GM19351 (cell line): ENCODE measurements around the gene SH3BP5L.

ENCODE experiments used
- ATAC-seq: cut with Tn5 transposase; IDR thresholded peaks from one replicate; pipeline ENCODE4 v1.9.1; 2021; ENCODE audit warnings: mild to moderate bottlenecking, moderate library complexity; ENCODE audit not compliant: unreplicated experiment

SH3BP5L gene

GRCh38 chr1:248825909-248826760 is at the start of gene SH3BP5L:
Gene SH3BP5L, minus strand, starts transcription at chr1:248825915. Its CDS starts 980 bp downstream, at chr1:248824935.
- peak; percentile 78 for ATAC-seq

- peak; percentile 55 for ATAC-seq
These were observed 48.3 kb upstream of the SH3BP5L start for GRCh38 chr1:248873993-248874533.

- peak; percentile 68 for ATAC-seq
These were observed 47.8 kb upstream of the SH3BP5L start for GRCh38 chr1:248873409-248873992.

- ATAC-seq, result peak; percentile 41
These were observed 47.2 kb upstream of the SH3BP5L start for GRCh38 chr1:248872752-248873408.

- ATAC-seq, result no peak
These were observed 46.2 kb upstream of the SH3BP5L start for GRCh38 chr1:248871837-248872401.

- ATAC-seq, result peak; percentile 62
These were observed 37.5 kb upstream of the SH3BP5L start for GRCh38 chr1:248862998-248863881.

- peak; percentile 8 for ATAC-seq
These were observed 36.9 kb upstream of the SH3BP5L start for GRCh38 chr1:248862695-248862997.

GRCh38 chr1:248861616-248862015 is 35.9 kb upstream of the SH3BP5L start:
- no peak for ATAC-seq

- ATAC-seq, result no peak
These were observed 34.3 kb upstream of the SH3BP5L start for GRCh38 chr1:248860007-248860406.

GRCh38 chr1:248858891-248859889 is 33.5 kb upstream of the SH3BP5L start, which contains the start of gene ZNF692:
Gene ZNF692, minus strand, starts transcription at chr1:248859085. Its CDS starts 776 bp downstream, at chr1:248858309.
- peak; percentile 72 for ATAC-seq

GRCh38 chr1:248858096-248858890 is 32.6 kb upstream of the SH3BP5L start:
- peak; percentile 39 for ATAC-seq

- ATAC-seq, result peak; percentile 1
These were observed 32.0 kb upstream of the SH3BP5L start for GRCh38 chr1:248857749-248858095.

GRCh38 chr1:248857201-248857600 is 31.5 kb upstream of the SH3BP5L start:
- no peak for ATAC-seq

GRCh38 chr1:248856176-248856575 is 30.5 kb upstream of the SH3BP5L start:
- no peak for ATAC-seq

GRCh38 chr1:248855580-248855979 is 29.9 kb upstream of the SH3BP5L start:
- ATAC-seq, result no peak

- no peak for ATAC-seq
These were observed 28.1 kb upstream of the SH3BP5L start for GRCh38 chr1:248853663-248854375.
